ENCODE data around the gene NUDT8. TPM values are rescaled to one million over a fixed set of nuclear protein-coding genes. Genes with fewer than 3 reads are reported as not detected.

Gene NUDT8
- total RNA-seq, 2 donors from 2014 or later = 11.5 to 21.8 TPM

GRCh38 chr11:67649634-67650510 is 20.1 kb upstream of the NUDT8 start:
- peak in 1 of 7 experiments; percentile 25 for TF ChIP-seq CTCF (IDR thresholded peaks at IDR 0.05)
- TF ChIP-seq POLR2A (IDR thresholded peaks at IDR 0.05) = peak; percentile 11 to 80 (median 60)
- Histone ChIP-seq H3K4me1 (peaks cover 67% of the 10 kb centered on the region), H3K4me3 (peak overlapping the region; percentile 14 to 48), H3K9me3 (no peaks in the 10 kb centered on the region), H3K27me3 (no peaks in the 10 kb centered on the region), H3K36me3 (replicated peaks in 1 of 2; ENCODE audit: insufficient read depth in 1 of 2, low read depth in 2 of 2) (no peaks in the 10 kb centered on the region), H3K27ac (peak overlapping the region; percentile 83 to 94 (median 86))
- 63 to 83% methylated on average over 18 to 22 of the region's 22 CpGs for WGBS, 2 donors
- DNase-seq = peak in 2 of 4 donors; percentile 40 to 49
- ATAC-seq = peak; percentile 16
- intact Hi-C loops (cut with DNase I) = no loop called here

GRCh38 chr11:67648796-67649613 is 19.3 kb upstream of the NUDT8 start:
- peak overlapping the region in 3 of 4 donors; percentile 49 to 82 (median 71) for H3K27ac ChIP-seq
- H3K4me3 ChIP-seq = no peak overlapping the region
- peak in 1 of 4 donors; percentile 21 for DNase-seq
- no peaks in the 10 kb centered on the region for H3K36me3 ChIP-seq (replicated peaks in 1 of 2; ENCODE audit: insufficient read depth in 1 of 2, low read depth in 2 of 2)
- ATAC-seq = no peak
- no peak for TF ChIP-seq POLR2A (IDR thresholded peaks at IDR 0.05)
- no peak for TF ChIP-seq CTCF (IDR thresholded peaks at IDR 0.05)
- H3K27me3 ChIP-seq = no peaks in the 10 kb centered on the region
- WGBS, 2 donors = 66 to 79% methylated on average over 7 to 12 of the region's 12 CpGs
- H3K4me1 ChIP-seq = peaks cover 70% of the 10 kb centered on the region
- intact Hi-C loops (cut with DNase I) = no loop called here
- no peaks in the 10 kb centered on the region for H3K9me3 ChIP-seq

- intact Hi-C loops (cut with DNase I) = no loop called here
- Histone ChIP-seq H3K27me3 (no peaks in the 10 kb centered on the region), H3K4me3 (no peak overlapping the region), H3K27ac (peak overlapping the region in 3 of 4 donors; percentile 49 to 82 (median 71)), H3K36me3 (replicated peaks in 1 of 2; ENCODE audit: insufficient read depth in 1 of 2, low read depth in 2 of 2) (no peaks in the 10 kb centered on the region), H3K4me1 (peaks cover 70% of the 10 kb centered on the region), H3K9me3 (no peaks in the 10 kb centered on the region)
- DNase-seq (peak; percentile 72 to 81 (median 76)), ATAC-seq (peak; percentile 55)
- 32 to 45% methylated on average over 4 to 12 of the region's 12 CpGs for WGBS, 2 donors
- peak; percentile 13 to 93 (median 79) for TF ChIP-seq CTCF (IDR thresholded peaks at IDR 0.05)
- no peak for TF ChIP-seq POLR2A (IDR thresholded peaks at IDR 0.05)
Observed at GRCh38 chr11:67648140-67648795, 18.5 kb upstream of the NUDT8 start.

GRCh38 chr11:67647471-67647870 is 17.7 kb upstream of the NUDT8 start:
- H3K36me3 ChIP-seq (replicated peaks in 1 of 2; ENCODE audit: insufficient read depth in 1 of 2, low read depth in 2 of 2) = no peaks in the 10 kb centered on the region
- intact Hi-C loops (cut with DNase I) = no loop called here
- ATAC-seq (no peak), DNase-seq (peak in 1 of 4 donors; percentile 10)
- no peaks in the 10 kb centered on the region for H3K9me3 ChIP-seq
- WGBS, 2 donors = 60 to 80% methylated on average over 13 to 15 of the region's 15 CpGs
- peaks cover 67% of the 10 kb centered on the region for H3K4me1 ChIP-seq
- H3K27ac ChIP-seq = peak overlapping the region; percentile 71 to 83 (median 80)
- H3K27me3 ChIP-seq = no peaks in the 10 kb centered on the region
- TF ChIP-seq POLR2A (IDR thresholded peaks at IDR 0.05) = no peak
- no peak for TF ChIP-seq CTCF (IDR thresholded peaks at IDR 0.05)
- H3K4me3 ChIP-seq = no peak overlapping the region
